Astrocyte of the cerebellum (primary cell): ENCODE measurements around the gene OR1L1.

Source experiments
- DNase-seq: peaks from one replicate; pipeline ENCODE4 v3.0.0-alpha.2; 2011; ENCODE audit warnings: low read depth
- H3K4me3 ChIP-seq: 2 replicates; pipeline ENCODE4 v1.5.1; 2011; ENCODE audit warnings: mild to moderate bottlenecking, low read depth, low read length, moderate library complexity
- in situ Hi-C: cut with HindIII; loops from 2 replicates; pipeline ENCODE4 v1.10.0; 2017; ENCODE audit warnings: low sequenced_read_pairs
- TF ChIP-seq, protein P1 (sequence below): IDR thresholded peaks from 2 replicates; pipeline ENCODE4 v1.5.1; 2012; ENCODE audit warnings: low read length, low read depth, moderate library complexity, mild to moderate bottlenecking; ENCODE audit errors: missing control alignments

Gene OR1L1

DNA sequence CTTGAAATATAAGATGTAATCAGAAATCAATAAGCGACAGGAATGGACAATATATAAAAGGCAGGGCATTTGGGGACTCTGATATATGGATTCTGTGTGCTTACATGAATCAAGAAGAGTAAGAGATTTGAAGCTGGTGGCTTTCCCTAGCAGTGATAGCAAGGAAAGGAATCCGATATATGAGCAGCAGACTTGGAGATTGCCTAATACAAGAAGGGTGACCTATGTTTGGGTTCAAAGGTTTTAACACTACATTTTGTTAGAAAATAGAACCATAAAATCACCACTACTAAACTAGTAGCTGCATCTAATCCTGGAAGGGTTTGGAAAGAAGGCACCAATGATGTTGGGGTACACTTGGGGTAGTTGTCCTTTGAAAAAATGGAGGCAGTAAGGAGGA lies 11.0 kb downstream of the OR1L1 start:
- H3K4me3 ChIP-seq = no peak overlapping the region
- TF ChIP-seq, protein P1, sequence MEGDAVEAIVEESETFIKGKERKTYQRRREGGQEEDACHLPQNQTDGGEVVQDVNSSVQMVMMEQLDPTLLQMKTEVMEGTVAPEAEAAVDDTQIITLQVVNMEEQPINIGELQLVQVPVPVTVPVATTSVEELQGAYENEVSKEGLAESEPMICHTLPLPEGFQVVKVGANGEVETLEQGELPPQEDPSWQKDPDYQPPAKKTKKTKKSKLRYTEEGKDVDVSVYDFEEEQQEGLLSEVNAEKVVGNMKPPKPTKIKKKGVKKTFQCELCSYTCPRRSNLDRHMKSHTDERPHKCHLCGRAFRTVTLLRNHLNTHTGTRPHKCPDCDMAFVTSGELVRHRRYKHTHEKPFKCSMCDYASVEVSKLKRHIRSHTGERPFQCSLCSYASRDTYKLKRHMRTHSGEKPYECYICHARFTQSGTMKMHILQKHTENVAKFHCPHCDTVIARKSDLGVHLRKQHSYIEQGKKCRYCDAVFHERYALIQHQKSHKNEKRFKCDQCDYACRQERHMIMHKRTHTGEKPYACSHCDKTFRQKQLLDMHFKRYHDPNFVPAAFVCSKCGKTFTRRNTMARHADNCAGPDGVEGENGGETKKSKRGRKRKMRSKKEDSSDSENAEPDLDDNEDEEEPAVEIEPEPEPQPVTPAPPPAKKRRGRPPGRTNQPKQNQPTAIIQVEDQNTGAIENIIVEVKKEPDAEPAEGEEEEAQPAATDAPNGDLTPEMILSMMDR = no peak
- DNase-seq = no peak
- in situ Hi-C loops = no loop called here

GRCh38 chr9:122684851-122685250 lies 23.3 kb downstream of the OR1L1 start:
- TF ChIP-seq, protein P1 = no peak
- H3K4me3 ChIP-seq = no peak overlapping the region
- in situ Hi-C loops = no loop called here
- DNase-seq = no peak

GRCh38 chr9:122695696-122696095 lies 34.2 kb downstream of the OR1L1 start:
- no peak for DNase-seq
- H3K4me3 ChIP-seq = no peak overlapping the region
- TF ChIP-seq, protein P1 = no peak
- in situ Hi-C loops = no loop called here
